ENCODE results near the gene HCN2.
A peak's percentile ranks its signal among the peaks of the same experiment; 100 is the strongest.
"Not testable (repeated sequence)": the region's sequence is repeated elsewhere in the genome, so short reads cannot be mapped to it uniquely, and the experiment has no call there.

The HCN2 gene

DNA sequence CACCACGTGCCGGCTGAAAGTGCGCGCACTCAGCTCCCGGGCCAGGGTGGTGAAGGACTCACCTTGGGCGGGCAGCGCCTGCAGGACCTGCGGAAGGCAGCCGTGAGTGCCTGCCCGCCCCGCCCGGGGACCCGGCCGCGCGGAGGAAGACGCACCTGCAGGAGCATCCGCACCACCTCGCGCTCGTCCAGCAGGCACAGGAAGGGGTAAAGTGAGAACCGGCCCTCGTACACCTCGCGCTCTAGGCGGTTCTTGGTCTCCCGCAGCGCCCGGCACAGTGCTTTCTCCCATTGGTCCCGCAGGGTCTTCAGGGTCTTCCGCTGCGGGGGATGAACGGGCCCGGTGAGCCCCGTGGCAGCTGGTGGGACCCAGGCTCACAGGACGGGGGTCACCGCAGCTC, 33.0 kb downstream of the HCN2 start:
- DNase-seq = no peak

DNA sequence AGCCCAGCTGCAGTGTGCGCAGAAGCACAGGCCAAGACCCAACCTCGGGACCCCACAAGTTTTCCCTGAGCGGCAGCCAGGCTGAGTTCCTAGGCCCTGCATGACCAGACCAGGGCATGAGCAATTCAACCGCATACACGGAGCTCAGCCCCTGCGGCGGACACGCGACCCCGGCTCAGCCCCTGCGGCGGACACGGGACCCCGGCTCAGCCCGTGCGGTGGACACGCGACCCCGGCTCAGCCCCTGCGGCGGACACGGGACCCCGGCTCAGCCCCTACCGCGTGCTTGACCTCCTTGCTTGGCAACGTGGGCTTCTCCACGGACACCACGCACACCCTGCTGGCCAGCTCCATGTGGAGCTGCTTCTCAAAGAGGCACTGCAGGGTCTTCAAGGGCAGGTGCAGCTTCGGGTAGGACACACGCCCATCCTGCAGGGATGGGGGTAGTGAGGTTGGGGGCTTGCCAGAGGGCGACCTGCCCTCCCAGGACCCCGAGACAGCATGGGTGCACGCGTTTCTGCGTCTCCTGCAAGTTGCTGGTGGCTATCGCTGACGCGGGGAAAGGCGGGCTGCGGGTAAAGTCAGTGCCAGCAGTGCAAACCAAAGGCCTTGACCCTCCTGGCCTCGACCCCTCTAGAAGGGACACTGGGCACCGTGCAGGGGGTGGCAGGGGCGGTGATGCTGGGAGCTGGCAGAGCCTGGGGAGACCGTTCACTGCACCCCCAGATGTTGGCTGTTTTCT, 33.7 kb downstream of the HCN2 start:
- no peak for DNase-seq

DNA sequence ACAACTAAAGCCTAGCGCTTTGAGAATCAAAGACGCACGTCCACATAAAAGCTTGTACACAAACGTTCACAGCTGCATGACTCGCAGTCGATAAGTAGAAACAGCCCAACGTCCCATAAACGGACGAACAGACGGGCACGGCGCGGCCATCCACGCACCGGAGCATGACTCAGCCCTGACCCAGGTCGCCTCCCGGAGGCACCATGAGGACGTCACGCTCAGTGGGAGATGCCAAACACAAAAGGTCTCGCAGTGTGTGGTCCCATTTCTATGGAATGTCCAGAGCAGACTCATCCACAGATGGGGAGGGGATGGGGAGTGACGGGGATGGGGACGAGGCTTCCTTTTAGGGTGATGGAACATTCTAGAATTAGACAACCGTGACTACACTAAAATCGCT, 34.3 kb downstream of the HCN2 start:
- no peak for DNase-seq

DNA sequence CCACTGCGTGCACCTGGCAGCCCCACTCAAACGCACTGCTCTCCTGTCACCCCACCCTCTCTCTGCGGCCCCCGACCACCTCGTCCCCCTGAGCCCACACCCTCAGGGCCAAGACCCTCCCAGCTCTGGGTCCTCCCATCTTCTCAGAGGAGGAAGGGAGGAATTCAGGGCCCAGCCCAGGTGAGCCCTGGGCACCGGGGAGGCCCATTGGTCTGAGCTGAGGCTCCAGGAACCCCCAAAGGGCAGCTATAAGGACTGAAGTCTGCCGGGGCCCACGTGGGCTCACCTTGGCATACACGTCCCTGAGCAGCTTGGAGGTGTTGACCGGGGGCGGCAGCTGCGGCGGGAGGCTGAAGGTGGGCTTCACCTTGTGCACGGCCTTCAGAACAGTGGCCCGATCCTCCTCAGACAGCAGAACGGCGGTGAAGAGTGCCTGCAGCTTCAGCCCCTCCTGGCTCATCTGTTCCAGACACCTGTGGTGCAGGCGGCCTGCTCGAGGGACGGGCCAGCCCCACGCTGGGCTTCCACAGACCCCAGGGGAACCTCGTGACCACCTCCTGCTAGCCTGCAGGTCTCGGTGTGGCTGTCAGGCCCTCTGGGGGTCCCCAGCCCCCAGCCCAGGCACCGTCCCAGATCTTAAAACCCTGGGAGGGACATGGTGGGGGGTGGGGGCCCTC, 34.9 kb downstream of the HCN2 start:
- no peak for DNase-seq

DNA sequence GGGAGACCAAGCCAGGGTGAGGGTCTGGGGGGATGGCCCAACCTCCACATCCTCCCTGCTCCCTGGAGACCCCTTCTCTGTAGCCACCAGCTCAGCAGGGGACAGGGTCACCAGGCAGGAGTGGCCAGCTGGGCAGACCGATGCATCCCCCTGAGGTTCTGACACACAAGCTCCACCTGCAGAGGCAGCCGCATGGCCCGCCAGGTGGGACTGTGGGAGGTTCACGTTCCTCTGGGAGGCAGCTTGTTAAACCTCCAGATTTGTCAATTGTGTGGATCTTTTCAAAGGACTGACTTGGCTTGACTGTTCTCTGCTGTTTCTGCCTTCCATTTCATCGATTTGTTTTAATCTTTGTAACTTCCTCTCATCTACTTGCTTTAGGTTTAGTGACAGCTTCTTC, 35.6 kb downstream of the HCN2 start:
- no peak for DNase-seq

DNA sequence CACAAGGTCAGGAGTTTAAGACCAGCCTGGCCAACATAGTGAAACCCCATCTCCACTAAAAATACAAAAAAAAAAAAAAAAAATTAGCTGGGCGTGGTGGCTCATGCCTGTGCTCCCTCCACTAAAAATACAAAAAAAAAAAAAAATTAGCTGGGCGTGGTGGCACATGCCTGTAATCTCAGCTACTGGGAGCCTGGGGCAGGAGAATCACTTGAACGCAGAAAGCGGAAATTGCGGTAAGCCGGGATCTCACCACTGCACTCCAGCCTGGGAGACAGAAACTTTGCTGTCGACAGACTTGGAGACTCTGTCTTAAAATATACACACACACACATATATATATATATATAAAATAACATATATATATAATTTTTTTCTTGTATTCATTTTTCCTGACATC, 36.9 kb downstream of the HCN2 start:
- DNase-seq = not testable (repeated sequence)

DNA sequence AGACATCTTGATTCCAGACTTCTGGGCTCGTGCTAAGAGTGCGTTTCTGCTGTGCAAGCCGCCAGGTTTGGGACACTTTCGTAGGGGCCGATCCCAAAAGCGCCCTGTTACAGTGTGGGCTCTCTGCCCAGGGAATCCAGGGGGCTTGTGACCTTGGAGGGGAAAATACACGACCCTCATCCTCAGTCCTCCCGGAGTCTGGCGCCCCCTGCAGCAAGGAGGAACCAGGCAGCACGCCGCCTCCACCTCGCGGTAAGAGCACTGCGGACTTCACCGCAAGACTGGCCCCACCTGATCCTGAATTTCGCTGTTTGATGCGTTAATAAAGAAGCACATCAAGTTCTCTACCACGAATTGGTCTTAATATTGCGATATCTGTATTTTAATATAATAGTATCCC, 38.5 kb downstream of the HCN2 start:
- DNase-seq = no peak

DNA sequence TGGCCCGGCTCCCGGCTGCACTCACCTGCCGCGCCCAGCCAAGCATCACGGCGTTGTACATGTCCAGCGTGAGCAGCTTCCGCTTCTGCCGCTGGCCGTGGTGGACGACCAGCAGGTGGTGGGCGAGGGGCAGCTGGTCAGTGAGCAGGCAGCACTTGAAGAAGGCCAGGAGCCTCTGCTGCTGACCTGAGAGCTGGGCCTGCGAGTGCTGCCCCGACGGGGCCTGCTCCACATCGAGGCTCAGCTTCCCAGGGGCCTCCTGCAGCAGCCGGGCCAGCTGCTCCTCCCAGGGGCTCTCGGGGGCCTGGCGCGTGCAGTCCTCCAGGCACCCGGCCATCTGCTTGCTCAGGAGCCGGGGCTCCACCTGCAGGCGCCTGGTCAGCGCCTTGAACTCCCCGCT, 39.8 kb downstream of the HCN2 start:
- peak; percentile 17 for DNase-seq

DNA sequence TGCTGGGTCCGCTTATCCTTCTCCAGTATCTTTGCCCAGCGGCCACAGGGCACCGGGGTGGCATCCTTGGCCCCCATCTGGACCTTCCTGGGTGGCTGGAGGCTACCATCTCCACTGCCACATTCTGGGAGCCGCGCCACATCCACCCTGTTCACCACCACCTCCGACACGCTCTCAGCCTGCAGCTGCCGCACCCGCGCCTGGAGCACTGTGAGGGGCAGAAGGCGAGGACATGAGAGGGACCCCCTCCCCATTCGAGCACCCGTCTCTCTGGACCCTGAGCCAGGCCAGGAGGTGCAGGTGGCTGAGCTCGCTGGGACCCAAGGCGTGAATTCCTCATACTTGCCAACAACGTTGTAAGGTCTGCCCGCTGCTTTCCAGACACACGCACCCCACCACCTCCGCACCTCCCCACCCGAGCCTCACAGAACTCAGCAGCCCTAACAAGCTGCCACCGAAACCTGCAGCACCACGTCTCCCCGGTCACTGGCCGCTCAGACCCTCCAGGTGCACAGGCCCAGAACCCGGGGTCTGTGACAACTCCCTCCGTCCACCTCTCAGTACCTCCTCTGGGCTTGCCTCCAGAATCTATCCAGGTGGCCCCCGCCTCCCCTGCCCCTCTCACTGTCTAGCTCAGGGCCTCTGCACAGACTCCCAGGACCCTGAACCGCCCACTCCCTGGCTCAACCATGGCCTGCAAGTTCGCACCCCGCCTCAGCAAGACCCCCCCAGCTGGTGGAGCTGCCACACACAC, 40.5 kb downstream of the HCN2 start:
- DNase-seq = no peak

DNA sequence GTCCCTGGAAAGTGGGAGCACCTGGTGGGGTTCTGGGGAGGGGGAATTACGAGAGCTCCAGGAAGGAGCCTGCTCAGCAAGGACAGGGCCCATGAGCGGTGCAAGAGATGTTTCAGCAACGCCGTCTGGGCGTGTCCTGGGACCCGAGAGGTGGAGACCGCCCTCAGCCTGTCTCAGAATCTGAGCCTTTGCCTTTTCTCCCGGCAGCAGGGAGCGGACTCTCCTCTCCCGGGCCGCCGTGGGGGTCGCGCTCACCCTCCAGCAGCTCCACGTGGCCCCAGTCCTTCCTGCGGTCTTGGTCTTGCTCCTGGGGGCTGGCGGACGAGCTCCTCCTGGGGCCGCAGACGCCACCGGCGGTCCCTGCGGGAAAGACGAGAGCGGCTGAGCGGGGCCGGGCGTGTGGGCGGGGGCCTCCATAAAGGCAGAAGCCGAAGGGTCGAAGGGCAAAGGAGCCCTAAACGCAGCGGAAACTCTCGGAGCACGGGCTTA, 42.9 kb downstream of the HCN2 start:
- DNase-seq = no peak

DNA sequence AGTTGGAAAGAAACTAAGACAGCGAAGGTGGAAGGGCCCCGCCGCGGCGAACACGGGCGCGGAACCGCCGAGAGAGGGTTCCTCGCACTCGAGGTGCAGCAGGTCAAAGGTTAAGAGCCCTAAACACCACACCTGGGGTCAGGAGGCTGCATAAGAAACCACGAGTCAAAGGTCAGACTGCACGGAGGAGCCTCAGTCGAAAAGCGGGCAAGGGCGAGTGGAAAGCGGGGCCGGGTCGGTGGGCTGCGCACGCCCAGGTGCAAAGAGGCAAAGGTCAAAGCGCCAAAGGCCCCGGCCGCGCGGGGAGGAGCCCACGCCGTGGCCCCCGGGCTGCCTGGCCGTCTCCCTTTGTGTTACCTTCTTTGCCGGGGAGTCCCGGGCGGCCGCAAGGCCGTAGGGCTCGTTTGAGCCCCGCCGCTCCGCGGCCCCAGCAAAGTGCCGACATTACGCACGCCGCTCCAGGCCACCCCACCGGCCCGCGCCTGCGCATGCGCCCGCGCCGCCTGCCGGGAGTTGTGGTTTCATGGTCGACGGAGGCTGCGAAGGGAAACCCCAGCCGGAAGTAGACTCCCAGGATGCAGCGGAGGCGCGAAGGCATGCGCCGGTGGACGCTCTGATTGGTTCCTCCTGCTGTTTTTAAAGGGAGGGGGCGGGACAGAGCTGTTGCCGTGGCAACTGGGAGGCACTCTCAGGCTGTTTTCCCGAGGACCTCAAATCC, 43.5 kb downstream of the HCN2 start, which contains the start of gene POLRMT:
Gene POLRMT (minus strand): TSS at position 470 of the 718 bp plus-strand sequence. CDS start 25 bp downstream, at position 445.
- DNase-seq = peak; percentile 95

DNA sequence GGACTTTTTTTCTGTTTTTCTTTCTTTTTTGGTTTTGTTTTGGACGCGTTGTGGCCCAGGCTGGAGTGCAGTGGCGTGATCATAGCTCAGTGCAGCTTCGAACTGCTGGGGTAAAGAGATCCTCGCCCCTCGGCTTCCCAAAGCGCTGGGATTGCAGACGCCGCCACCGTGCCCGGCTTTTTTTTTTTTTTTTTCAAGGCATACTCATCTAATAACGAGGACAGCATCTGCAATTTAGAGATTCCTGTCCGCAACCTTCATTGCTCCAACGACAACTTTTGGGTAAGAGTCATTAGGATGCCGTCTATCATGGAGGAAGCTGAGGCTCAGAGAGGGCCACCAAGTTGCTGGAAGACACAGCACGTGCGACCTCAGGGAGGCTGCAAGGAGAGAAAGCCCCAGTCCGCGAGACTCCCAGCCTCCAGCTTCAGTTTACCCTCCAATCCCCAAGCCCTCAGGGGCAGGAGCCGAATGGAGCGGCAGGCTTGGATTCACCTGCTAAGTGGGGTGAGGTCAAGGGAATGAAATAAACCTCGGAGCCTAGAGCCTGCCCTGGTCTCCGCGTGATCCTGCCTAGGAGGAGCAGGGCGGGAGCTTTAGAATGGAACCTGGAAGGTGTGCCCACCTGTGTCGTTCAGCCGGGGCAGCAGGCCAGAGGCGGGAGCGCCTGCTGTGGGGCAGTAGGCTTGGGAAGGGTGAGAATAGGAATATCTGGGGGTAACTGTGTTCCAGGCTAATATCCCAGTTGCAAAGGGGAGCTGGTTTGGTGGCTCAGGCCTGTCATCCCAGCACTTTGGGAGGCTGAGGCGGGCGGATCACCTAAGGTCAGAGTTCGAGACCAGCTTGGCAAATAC, 44.3 kb downstream of the HCN2 start:
- DNase-seq = no peak

DNA sequence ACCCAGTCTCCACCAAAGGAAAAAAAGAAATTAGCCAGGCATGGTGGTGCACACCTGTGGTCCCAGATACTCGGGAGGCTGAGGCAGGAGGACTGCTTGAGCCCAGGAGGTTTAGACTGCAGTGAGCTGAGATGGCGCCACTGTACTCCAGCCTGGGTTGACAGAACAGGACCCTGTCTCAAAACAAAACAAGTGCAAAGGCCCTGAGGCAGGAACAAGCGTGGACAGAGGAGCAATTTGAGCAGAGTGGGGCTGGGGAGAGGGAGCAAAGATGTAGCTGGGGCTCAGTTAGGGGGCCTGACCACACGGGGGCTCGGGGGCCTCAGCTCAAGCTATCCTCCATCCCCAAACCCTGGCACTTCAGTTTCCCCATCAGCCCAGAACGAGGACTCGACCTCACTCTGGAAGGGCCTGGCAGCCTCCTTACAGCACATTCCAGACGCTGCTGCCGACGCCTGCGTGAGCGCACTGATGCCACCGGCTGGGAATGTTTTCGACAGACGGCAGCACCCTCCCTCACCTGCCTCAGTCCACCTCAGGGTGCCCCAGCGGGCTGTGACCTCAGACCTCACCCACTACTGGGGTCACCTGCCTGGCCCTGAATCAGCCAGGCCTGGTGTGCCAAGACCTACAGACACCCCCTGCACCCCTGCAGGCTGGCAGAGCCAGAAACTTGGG, 45.4 kb downstream of the HCN2 start:
- no peak for DNase-seq

DNA sequence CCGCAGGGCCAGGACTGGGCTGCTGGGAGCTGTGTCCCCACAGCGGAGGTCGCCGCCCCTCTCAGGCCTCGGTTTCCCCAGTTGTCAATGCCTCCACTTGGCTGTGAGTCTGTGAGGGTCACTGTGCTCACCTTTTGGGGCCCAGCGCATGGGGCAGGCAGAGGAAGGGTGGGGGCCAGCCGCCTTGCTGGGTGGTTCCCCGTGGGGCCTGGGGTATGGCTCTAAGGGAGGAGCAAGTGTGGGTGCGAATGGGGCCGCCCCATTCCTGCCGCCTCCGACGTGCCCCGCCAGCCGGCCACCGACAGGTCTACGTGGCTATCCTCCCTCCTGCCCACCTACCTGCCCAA, 49.2 kb downstream of the HCN2 start:
- DNase-seq = no peak

DNA sequence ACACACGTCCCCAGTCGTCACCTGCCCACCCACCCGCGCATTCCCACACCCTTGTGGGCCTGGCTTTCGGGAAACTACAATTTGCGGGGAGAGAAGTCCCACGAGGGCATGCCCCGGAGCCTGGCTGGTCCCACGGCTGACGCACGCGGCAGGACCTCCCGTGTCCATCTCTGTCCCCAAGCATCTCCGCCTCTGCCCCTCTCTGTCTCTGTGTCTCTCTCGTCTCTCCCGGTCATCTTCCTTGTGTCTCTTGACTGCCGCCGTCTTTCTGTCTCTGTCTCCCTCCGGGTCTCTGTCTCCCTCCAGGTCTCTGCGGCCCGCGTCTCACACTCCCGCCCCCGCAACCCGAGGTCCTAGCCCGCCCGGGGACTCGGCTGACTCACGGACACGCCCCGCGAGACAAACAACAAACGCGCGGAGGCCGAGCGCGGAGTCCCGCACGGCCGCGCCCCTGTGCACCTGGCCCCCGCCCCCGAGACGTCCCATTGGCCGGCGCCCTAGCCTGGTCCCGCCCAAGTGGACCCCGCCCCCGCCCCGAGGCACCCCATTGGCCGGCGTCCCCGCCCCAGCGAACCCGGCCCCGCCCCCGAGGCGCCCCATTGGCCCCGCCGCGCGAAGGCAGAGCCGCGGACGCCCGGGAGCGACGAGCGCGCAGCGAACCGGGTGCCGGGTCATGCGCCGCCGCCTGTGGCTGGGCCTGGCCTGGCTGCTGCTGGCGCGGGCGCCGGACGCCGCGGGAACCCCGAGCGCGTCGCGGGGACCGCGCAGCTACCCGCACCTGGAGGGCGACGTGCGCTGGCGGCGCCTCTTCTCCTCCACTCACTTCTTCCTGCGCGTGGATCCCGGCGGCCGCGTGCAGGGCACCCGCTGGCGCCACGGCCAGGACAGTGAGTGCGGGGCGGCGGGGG, 49.8 kb downstream of the HCN2 start, which contains the start of gene FGF22:
Gene FGF22 (plus strand): TSS at position 627 of the 908 bp plus-strand sequence. CDS start 47 bp downstream, at position 674.
- DNase-seq = peak; percentile 52

DNA sequence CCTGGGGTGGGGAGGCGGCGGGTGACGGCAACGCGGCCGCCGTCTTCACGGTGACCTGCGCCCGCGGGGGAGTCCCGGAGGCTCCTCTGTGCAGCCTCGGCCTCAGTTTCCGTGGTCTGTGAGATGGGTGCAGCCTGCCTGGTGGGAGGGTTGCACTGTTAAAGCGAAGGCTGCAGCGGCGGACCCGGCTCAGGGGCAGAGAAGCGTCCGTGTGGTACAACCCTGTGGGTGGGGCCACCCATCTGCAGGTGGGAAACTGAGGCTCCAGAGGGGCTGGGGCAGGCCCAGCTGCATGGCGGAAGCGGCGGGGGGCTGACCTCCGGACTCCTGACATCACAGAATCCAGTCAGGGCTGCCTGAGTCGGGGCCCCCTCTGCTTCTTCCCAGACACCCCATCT, 50.5 kb downstream of the HCN2 start:
- no peak for DNase-seq

DNA sequence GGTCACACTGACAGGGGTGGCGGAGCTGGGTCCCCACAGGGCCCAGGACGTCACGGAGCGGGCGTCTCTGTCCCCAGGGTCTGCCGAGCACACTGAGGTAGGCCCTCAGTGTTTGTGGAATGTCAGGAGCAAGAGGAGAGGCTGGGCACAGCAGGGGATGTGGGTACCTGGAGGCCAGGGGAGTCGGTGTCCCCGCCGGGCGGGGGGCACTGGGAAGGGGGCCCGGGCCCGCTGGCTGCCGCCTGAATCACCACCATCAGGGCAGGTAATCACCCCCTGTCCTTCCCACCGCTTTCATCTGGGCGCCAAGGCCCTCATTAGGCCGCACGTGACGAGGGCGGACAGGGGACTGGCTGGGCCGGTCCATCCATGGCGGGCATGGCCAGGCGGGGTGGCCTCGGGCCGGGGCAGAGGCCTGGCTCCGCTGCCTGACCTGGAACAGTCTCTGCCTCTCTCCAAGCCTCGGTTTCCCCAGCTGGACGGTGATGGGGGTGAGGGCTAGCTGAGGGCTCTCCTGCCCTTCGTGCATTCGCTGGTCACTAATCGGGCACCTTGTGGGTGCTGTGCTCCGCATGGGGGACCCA, 51.0 kb downstream of the HCN2 start:
- no peak for DNase-seq

DNA sequence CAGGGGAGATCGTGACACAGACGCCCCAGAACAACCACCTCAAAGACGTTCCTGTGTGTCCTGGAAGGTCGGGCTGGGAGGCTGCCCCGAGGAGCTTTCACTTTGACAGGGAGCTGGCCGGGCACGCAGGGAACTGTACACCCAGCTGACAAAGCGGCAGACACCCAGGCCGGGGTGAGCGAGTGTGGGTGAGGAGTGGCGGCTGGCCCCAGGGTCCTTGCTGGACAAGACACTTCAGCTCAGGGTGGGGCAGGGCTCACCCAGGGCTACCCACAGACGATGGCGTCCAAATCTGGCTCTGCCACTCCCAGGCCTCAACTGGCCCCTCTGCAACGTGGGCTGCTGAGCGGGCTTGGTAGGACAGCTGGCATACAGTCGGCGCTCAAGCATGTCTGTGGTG, 52.0 kb downstream of the HCN2 start:
- DNase-seq = no peak

DNA sequence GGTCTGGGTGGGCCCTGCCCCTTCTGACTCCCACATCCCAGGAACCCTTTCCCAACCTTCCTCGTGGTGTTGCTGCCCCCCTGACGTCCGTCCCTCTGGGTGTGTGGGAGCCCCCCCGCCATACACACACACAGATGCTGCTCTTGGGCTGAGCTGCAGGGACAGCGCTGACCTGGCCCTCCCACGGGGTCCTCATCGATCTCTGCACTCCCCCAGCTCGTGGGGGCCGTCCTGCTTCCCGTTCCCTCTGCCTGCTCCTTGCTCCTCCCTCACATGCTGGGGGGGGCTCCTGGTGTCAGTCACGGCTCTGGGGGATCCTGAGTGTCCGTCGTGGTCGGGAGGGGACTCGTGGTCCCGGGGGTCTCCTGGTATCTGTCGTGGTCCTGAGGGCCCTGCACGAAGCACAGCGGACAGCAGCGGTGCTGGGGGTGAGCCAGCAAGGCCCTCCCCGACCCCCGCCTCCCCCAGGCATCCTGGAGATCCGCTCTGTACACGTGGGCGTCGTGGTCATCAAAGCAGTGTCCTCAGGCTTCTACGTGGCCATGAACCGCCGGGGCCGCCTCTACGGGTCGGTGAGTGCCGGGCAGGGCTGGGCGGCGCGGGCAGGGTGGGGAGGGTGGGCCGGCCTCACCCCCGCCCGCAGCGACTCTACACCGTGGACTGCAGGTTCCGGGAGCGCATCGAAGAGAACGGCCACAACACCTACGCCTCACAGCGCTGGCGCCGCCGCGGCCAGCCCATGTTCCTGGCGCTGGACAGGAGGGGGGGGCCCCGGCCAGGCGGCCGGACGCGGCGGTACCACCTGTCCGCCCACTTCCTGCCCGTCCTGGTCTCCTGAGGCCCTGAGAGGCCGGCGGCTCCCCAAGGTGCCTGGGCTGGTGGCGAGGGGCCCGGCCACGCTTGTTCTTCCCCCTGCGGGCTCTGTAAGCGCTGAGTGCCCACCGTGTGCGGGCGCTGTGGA, 53.4 kb downstream of the HCN2 start:
- no peak for DNase-seq
